GM12891 (cell line): ENCODE data around the gene ALMS1. TPM values are rescaled to one million over a fixed set of nuclear protein-coding genes. Genes with fewer than 3 reads are reported as not detected.
"Not testable (repeated sequence)": the region's sequence is repeated elsewhere in the genome, so short reads cannot be mapped to it uniquely, and the experiment has no call there.

Experiments
- DNase-seq: peaks from one replicate; pipeline ENCODE4 v3.0.0; 2011; ENCODE audit warnings: low spot score; ENCODE audit not compliant: insufficient read length
- FAIRE-seq: peaks from 2 replicates; lab custom pipeline; 2011; peaks lifted over from hg19 to GRCh38; lab: Jason Lieb, UNC
- PAX5 ChIP-seq: IDR thresholded peaks from 2 replicates; pipeline ENCODE4 v1.6.1; 2011; ENCODE audit warnings: low read length, moderate library complexity, mild to moderate bottlenecking; ENCODE audit not compliant: insufficient read depth, severe bottlenecking
- POLR2A ChIP-seq: IDR thresholded peaks from 2 replicates; pipeline ENCODE4 v1.6.1; 2011; ENCODE audit warnings: low read depth, low read length, control low read depth
- POLR2AphosphoS5 ChIP-seq: IDR thresholded peaks from 2 replicates; pipeline ENCODE4 v1.6.1; 2011; ENCODE audit warnings: low read depth, low read length, control low read depth
- POU2F2 ChIP-seq: IDR thresholded peaks from 2 replicates; pipeline ENCODE4 v1.6.1; 2011; ENCODE audit warnings: low read depth, mild to moderate bottlenecking, control low read depth, low read length, moderate library complexity
- SPI1 ChIP-seq: IDR thresholded peaks from 2 replicates; pipeline ENCODE4 v1.6.1; 2011; ENCODE audit warnings: low read depth, low read length, control low read depth
- TAF1 ChIP-seq: IDR thresholded peaks from 2 replicates; pipeline ENCODE4 v1.6.1; 2011; ENCODE audit warnings: low read depth, low read length, control low read depth
- polyA plus RNA-seq: library from polyadenylated mRNA; unstranded; fragments of >200 nt; gene quantifications from one replicate; pipeline ENCODE4 v1.2.1, GENCODE V29; 2012; ENCODE audit warnings: low read depth, missing spikeins, inconsistent platforms; ENCODE audit not compliant: missing spikeins

Gene ALMS1
- 3.2 TPM for polyA plus RNA-seq

GRCh38 chr2:73385504-73386341 lies at the start of gene ALMS1:
ALMS1 (plus strand) TSS chr2:73385836; CDS start chr2:73385869, 33 bp downstream.
- DNase-seq (peak; percentile 88), FAIRE-seq (peak; percentile 96)
- no peak for TF ChIP-seq POLR2AphosphoS5
- no peak for TF ChIP-seq SPI1
- peak; percentile 41; the same call in 1 of the 2 replicates for TF ChIP-seq TAF1
- TF ChIP-seq POU2F2 = no peak
- peak; percentile 45 for TF ChIP-seq PAX5
- peak; percentile 40; the same call in 1 of the 2 replicates for TF ChIP-seq POLR2A

GRCh38 chr2:73337828-73338227 lies 47.8 kb upstream of the ALMS1 start:
- no peak for TF ChIP-seq TAF1
- TF ChIP-seq SPI1 = no peak
- TF ChIP-seq POLR2AphosphoS5 = no peak
- TF ChIP-seq POU2F2 = no peak
- TF ChIP-seq POLR2A = no peak
- no peak for TF ChIP-seq PAX5
- DNase-seq (no peak), FAIRE-seq (no peak)

- FAIRE-seq (no peak), DNase-seq (no peak)
- TF ChIP-seq POLR2AphosphoS5 (no peak), SPI1 (no peak), POU2F2 (no peak), TAF1 (no peak), PAX5 (no peak), POLR2A (no peak)
These were observed 46.4 kb upstream of the ALMS1 start for GRCh38 chr2:73339201-73339600.

GRCh38 chr2:73341039-73341438 lies 44.6 kb upstream of the ALMS1 start:
- FAIRE-seq = peak; percentile 40
- no peak for TF ChIP-seq POLR2AphosphoS5
- no peak for TF ChIP-seq PAX5
- no peak for TF ChIP-seq POLR2A
- no peak for TF ChIP-seq SPI1
- no peak for TF ChIP-seq POU2F2
- no peak for TF ChIP-seq TAF1
- DNase-seq = no peak

DNA sequence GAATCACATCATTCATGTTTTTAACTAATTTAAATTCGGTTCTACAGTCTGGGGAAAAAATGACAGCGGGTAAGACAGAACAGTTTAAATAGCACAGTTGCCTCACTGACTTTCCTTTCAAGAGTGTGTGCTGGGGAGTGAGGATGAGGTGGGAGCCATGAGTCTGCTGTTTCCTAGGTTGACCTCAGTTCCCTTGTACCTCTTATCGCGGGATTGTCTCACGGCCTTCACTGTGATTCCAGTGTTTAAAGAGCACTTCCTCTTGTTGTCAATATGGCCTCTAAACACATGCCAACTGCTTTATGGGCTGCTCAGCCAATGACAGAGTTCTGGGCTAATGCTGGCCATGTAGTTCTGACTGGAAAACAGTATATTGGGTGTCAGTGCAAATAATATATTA lies 41.6 kb upstream of the ALMS1 start:
- FAIRE-seq (no peak), DNase-seq (no peak)
- TF ChIP-seq POLR2AphosphoS5 = no peak

DNA sequence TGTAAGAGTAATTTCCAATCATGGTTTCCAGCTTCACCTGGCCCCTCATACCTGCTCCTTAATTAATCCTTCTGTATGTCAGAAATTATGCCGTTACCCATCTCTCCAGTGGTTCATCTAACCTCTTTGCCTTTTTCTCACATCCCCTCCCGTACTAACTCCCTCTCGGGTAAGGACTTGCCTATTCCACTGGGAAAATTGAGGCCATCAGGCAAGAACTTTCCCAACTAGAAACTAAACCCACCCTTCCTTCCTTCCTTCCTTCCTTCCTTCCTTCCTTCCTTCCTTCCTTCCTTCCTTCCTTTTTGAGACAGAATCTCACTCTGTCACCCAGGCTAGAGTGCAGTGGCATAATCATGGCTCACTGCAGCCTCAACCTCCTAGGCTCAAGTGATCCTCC lies 40.9 kb upstream of the ALMS1 start:
- not testable (repeated sequence) for DNase-seq, FAIRE-seq

DNA sequence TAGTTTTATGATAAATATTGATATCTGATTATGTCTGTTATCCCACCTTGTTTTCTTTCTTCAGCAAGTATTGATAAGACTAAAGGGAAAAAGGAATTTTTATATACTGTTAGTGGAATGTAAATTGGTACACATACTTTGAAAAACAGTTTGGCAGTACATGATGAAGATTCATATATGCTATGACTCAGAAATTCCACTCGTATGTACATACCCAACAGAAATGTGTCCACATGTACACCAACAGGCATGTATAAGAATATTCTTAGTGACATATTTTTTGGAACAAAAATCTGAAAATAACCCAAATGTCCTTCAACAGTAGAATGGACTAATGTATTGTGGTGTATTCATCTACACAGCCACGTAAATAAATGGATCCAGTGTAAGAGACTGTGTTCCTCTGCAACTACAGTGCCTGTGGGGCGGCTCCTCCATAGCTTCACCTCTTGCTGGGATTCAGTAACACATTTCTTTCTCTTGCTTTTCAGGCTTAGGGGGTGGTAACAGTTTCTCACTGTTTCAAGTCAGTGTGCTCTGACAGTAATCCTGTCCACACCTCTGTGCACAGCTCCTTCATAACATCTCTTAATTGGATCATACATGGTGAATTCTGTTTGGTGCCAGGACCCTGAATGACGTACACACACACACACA lies 35.5 kb upstream of the ALMS1 start:
- TF ChIP-seq POLR2A (no peak), TAF1 (no peak), POU2F2 (no peak), POLR2AphosphoS5 (no peak), SPI1 (no peak), PAX5 (no peak)
- DNase-seq (no peak), FAIRE-seq (no peak)

- DNase-seq (no peak), FAIRE-seq (no peak)
- no peak for TF ChIP-seq POLR2A
- TF ChIP-seq POU2F2 = no peak
- no peak for TF ChIP-seq TAF1
These were observed 29.5 kb upstream of the ALMS1 start for GRCh38 chr2:73356097-73356496.

- DNase-seq (no peak), FAIRE-seq (no peak)
- TF ChIP-seq POLR2A (no peak), TAF1 (no peak), PAX5 (no peak), POU2F2 (no peak), POLR2AphosphoS5 (no peak), SPI1 (no peak)
These were observed 25.5 kb upstream of the ALMS1 start for GRCh38 chr2:73359915-73360697.
